ENCODE measurements around the gene SHH.

Gene SHH

DNA sequence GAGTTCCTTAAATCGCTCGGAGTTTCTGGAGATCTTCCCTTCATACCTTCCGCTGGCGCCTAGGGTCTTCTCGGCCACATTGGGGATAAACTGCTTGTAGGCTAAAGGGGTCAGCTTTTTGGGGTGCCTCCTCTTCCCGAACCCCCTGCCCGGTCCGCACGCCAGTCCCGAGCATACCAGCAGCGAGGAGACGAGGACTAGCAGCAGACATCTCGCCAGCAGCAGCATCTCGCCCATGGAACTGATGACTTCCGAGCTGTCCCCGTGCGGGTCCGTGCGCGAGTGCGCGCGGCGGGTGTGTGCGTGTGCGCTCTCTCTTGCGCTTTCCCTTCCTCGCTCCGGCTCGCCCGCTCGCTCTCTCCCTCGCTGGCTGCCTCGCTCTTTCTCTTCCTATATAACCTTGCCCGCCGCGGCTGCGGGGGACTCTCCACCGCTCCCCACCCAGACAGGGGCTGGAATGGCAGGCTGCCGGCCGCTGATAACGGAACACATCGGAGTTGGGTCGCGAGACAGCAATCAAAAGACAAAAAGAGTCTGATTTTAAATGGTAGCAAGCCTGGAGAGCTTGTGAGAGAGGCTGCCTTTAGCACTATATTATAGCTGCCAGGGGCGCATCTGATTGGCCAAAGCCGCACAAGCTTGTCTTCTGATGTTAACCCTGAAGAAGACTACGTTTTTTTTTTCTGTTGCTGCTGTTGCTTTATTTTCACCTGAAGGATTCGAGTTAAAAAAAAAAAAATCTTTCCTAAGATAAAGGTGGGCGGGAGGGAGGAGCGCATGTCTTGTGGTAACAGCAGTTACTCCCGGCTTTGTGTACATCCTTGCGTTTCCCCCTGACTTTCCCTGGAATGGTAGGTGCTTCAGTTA, at the start of gene SHH:
Gene SHH, minus strand, starts transcription at position 569 of the 867 bp plus-strand sequence. Its CDS starts 341 bp downstream, at position 228.
- DNase-seq (ENCODE audit: low spot score) = no peak

DNA sequence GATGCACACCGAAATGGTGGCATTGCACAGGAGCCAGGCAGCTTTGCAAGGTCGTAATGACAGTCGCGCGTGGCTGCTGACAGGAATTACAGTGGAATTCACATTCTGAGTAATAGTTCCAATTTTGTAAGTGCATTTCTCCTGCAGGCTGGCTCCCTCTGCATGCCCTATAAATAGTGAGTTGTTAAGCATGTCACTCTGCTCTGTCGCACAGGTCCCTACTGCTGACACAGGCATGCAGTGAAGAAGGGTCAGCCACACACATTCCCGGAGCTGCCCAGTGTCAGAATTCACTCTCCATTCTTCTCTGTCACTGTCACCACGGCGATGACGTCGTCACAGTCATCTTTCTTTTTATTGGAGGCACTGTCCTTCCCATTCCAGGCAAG, 49.2 kb upstream of the SHH start:
- no peak for DNase-seq (ENCODE audit: low spot score)

DNA sequence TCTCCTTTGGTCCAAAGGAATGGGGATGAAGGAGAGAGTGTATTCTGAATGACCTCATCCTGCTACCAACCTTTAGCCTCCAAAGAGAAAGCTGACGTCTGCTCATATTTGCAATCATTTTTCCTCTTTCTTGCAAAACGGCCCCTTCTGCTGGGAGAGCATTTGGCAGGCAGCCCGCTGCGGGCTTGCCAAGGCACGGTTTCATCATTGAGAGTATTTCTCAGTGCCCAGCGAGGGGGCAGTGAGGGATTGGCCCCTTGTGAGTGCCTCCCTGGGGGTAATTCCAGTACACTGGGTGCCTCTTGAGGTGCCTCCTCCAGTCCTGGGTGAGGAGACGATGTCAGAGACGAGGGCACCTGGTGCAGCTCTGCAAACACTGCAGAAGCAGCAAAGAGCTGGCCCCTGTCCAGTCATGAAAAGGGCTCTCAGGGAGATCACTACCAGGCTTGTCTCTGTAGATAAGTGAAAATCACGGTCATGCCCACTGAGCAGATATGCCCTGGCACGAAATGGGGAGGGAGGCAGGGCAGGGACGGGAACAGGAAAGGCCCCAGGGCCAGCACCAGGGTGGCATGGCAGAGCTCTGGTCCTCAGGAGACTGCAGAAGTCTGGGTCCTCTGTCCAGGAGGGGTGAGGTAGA, 48.7 kb upstream of the SHH start:
- no peak for DNase-seq (ENCODE audit: low spot score)

DNA sequence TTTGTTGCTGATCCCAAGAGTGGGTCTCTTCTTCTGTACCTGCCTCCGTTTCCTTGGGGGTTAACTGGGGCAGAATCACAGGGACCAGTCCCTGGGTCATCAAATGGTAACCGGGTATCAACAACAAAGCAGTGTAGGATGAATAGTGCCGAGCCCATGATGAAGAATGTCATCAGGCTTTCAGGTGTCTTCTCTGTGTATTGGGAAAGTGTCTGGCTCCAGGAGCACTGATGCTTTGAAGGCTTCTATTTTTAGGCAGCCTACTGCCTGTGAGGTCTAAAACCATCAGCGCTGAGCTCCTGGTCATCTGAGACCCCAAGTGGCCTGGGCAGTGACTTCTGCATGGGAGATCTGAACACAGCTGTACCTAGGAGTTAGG, 48.2 kb upstream of the SHH start:
- DNase-seq (ENCODE audit: low spot score) = no peak

DNA sequence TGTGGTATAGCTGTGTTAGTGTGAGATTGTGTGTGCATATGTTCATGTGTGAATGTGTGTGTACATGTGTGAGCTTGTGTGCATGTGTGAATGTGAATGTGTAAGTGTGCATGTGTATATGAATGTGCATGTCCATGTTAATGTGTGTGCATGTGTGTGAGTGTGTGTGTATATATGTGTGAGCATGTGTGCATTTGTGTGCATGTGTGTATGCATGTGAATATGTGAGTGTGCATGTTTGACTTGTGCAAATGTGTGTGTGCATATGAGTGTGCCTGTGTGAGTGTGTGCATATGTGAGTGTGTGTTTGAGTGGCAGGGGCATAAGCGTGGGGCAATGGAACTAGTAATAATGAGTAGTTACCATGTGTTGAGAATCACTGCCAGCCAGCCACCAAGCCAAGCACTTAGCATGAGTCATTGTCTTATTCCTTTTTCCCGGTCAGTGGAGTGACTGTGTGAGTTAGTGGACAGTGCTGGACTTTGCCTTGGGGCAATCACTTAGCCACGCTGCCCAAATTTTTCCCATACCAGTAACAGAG, 46.3 kb upstream of the SHH start:
- peak; percentile 73 for DNase-seq (ENCODE audit: low spot score)

DNA sequence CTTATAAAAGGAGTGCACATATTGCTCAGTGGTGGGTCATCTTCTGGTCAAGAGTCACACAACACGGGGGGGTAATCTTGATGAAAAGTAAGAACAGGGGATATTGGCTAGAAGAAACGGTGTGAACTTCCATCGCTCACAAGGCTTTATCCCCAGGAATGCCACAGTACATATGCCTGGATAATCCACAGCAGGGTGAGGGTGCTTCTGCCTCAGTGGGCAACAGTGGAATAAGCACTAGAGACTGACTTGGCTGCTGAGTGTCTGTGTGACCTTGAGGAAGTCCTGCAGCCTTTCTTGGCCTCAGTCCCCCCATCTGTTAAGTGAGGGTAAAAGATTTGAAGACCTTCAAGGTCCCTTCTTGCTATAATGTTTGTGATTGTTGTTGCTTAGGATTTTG, 44.9 kb upstream of the SHH start:
- DNase-seq (ENCODE audit: low spot score) = no peak

DNA sequence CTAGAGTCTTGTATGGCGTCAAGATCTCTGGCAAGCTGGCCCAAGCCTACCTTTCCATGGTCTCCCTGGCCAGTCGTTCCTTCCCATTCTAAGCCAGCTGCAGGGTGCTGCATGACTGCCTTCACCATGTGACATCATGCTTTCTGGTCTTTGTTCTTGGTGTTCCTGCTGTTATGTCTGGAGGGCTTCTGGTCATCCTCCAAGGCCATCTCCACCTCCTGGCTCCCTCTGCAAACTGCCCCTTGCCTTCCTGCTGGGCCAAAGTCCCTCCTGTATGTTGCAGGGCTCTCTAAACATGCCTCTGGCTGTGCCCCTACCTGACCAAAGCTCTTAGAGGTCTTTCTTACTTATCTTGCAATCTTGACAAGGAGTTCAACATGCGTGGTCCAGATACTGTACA, 44.4 kb upstream of the SHH start:
- no peak for DNase-seq (ENCODE audit: low spot score)

DNA sequence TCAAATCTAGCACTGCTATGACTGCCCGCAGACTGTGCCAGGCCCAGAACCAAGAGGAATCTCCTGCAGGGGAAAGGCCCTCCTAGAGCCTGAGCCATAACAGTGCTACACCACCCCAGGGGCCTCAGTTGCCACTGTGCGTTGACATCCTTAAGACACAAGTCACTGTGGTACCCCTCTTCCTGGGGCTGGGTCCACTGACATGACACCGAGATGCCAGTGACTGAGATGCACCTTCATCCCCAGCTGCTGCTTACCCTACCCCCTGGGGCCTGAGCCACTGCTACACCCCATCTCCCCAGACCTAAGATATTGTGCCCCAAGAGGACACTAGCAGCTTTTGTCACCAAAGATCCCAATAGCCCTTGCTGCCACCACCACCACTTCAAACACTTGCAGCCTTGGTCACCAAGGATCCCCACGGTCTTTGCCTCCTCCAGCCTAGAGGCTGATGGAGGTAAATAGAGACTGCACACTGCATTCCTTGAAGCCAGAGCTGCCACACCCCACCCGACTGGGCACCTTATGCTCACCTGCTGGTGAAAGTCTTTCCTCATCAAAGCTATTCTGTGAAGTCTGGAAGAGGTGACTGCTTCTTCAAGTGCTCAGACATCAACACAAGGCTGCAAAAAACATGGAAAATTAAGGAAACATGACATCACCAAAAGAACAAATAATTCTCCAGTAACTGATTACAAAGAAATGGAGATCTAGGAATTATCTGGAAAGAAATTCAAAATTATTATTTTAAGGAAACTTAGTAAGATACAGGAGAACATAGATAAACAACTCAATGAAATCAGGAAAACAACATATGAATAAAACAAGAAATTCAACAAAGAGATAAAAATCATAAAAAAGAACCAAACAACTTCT, 40.4 kb upstream of the SHH start:
- no peak for DNase-seq (ENCODE audit: low spot score)

DNA sequence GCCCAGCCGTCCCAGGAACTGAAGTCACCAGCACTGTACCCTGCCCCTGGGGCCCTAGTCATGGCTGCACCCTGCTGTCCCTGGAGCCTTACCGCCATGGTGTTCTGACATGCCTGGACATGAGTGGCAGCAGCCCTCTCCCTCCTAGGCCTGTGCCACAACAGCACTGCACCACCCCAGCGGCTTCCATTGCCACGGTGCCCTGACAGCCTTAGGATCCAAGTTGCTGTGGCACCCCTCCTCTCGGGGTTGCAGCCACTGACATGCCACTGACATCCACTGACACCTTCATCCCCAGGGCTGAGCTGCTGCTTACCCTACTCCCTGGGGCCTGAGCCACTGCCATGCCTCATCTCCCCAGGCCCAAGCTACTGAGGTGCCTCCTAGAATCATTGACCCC, 39.6 kb upstream of the SHH start:
- DNase-seq (ENCODE audit: low spot score) = no peak

DNA sequence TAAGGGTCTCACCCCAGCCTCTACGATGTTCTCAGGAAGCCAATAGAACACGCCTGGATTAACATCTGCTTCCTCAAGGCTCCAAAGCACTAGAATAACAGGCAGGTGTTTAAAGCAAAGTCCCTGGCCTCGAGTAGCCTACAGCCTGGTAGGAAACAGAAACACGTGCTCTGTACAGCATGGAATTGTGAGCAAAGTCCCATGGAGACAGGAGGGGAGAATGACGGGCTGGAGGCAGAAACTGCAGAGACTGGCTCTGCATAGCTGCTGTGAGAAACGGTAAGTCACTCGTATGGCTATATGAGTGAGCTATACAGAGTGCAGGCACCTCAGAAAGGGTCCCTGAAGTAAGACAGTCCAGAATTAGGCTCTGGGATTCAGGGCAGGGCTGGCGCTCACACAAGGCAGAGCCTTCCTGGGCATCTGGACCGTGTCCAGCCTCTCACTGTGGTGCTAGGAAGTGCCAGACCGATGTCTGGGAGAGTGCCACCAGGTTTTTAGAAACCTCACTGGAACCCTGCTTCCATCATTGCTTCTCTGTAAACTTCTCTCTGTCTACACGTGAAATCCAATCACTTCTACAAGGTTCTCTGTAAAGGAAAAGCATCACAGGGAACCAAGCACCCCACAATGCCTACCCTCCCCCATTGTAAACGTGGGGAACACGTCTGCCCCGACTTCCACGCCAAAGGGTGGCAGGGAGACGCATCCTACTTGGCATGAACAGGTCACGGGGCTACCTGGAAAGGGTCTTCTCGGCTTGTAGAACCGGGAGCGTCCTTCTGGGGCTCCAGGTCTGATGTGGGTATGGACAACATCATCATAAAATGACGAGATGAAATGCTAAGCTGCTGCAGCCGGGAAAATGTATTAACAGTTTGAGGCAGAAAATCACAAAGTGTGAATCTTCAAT, 38.8 kb upstream of the SHH start:
- DNase-seq (ENCODE audit: low spot score) = no peak

DNA sequence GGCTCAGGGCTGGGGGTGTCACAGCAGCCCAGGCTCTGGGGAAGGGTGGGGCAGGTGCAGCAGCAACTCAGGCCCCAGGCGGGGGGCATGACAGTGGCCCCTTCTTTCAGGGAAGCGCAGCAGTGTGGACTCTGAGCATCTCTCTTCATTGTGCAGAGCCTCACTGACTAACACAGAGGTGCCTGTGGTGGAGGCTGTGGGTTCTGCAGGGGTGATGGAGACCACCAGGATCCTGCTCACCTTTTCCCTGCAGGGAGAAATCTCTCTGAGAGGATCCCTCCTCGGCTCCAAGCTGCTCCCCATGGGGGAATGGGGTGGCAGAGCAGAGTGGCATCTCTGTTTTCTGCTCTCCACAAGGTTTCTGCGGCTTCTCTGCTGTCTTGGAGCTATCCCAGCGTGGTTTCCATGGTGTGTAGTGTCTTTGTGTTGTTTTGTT, 37.8 kb upstream of the SHH start:
- DNase-seq (ENCODE audit: low spot score) = no peak

DNA sequence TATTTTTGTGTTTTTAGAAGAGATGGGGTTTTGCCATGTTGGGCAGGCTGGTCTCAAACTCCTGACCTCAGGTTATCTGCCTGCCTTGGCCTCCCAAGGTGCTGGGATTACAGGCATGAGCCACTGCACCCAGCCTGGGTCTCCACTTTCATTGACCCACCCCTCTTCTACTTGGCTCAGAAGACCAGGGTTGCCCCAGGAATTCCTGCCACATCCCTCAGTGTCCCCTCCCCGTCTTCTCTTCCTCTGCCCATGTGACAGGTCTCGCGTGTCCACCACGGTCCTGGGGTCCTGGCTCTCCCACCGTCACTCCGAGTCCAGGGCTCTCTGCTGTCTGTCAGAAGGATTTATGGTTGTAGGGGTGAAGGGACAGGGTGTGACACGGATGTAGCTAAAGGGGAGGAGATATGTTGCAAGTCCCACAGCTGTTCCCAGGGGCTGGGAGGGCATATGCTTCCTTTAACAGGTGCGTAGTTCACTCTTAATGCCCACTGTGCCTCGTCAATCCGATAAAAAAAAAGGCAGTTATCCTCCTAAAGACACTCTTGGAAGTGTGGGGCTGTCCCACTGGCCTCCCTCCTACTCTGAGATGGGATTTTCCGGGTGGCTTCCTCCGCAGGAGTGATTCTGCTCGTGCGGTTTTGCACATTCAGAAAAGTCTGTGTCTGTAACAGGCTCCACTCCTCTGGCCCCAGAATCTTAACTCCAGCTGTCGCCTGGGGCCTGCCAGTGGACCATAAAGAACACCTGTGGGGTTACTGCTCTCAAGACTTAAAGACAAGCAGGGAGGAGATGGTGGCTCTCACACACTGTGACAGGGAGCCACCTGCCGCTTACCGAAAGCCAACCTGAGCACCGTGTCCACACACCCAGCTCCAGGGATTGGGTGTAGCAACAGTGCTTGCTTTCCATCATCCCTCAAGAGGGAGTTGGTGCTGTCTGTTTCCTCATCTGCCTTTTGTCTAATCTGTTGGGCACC, 36.7 kb upstream of the SHH start:
- no peak for DNase-seq (ENCODE audit: low spot score)

DNA sequence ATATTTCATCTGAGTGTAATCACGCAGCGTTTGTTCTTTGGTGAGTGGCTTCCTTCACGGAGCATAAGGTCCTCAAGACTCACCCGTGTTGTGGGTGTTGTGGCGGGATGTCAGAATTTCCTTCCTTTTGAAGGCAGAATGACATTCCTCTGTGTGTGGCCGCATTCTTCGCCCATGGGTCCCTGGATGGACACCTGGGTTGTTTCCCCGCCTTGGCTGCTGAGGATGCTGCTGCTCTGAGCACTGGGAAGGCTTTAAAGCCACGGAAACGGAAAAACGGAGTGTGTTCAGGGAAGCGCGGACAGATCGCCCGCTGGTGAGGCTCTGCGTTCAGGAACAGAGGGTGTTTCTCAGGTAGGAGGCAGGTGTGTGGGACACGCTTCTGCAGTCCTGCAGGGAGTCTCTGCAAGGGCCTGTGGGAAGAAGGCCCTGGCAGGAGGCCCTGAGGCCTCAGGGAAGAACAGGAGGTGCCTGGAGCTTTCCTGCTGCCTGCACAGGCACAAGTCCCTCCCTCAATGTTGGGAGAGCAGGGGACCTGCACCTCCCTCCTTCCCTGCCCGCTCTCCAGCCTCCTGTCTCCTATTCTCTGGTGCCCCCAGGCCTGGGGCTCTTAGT, 35.7 kb upstream of the SHH start:
- no peak for DNase-seq (ENCODE audit: low spot score)

DNA sequence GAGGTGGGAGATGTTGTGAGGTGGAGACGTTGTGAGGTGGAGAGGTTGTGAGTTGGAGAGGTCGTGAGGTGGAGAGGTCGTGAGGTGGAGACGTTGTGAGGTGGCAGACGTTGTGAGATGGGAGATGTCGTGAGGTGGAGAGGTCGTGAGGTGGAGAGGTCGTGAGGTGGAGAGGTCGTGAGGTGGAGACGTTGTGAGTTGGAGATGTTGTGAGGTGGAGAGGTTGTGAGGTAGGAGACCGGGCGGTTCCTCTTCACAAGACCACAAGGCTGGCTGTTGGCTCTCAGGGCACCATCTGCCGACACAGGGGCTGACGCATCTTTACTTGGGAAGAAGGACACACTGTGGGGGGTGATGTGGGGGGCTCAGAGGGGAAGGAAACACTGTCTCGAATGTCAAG, 34.7 kb upstream of the SHH start:
- no peak for DNase-seq (ENCODE audit: low spot score)

DNA sequence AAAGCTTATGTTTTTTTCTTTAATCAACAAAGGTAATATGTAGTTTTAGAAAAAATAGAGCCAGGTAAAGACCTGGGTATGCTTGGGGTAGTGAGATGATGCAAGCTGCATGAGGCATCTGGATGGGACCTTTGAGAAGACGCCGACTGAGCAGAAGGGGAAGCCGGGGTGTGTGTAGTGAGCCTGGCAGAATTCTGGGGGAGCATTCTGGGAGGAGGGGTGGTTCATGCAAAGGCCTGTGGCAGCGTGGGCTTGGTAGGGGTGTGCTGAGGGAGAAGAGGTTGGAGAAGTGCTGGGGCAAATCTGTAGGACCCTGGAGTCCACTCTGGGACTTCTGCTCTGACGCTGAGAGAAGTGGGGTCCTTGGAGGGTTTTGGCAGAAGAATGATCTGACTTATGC, 33.9 kb upstream of the SHH start:
- DNase-seq (ENCODE audit: low spot score) = no peak

DNA sequence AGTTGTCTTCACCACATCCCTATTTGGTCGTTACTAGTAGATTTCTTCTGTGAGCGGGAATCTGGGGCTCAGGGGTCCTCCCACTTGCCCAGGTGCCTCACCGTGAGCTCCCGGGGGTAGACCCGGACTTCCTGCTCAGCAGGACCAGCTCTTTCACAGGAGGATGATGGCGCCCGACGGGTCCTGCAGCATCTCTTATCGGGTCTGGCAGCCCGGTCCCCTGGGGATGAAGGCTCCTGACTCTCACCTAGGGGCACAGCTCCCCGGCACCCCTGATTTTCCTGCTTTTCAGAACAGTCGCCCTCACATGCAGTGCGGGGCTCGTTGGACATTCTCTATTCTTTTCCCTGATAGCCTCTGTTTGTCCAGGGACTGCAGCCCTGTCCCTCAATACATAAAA, 33.0 kb upstream of the SHH start:
- DNase-seq (ENCODE audit: low spot score) = no peak

DNA sequence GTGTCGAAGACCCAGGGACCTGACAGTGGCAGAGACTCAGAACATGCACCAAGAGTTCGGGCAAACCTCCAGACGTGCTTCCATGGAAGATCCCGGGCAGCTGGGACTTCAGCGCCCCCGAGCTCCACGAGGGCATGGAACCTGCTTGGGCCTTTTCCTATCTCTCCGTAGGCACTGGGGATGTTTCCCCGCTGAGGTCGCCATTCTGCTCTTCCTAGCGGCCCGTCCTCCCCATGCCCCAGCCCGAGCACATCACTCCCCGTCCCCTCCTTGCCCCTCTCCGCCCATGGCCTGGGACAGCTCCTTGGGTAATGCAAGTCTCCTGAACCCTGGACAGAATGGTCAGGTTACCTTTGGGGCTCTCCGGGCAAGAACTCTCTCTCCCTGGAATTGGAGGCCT, 32.3 kb upstream of the SHH start:
- DNase-seq (ENCODE audit: low spot score) = no peak

DNA sequence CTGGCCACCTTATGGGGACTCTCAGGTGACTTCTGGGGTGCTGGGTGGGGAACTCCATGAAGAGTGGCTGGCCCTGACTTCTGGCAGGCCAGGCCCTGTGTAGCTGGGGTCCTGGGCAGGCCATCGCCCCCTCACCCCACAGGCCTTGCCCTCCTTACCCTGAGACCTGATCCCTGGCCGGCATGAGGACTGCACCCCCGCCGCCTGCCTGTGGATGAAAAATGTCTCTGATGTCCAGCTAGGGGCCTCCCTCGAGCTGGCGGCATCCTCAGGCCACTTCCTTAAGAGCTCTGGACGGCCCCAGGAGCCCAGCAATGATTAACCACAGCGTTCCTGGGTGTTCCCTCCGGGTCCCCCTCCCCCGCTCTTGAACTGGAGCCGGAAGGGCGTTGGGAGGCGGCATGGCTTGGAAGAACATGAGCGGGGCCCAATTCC, 31.8 kb upstream of the SHH start:
- DNase-seq (ENCODE audit: low spot score) = no peak

DNA sequence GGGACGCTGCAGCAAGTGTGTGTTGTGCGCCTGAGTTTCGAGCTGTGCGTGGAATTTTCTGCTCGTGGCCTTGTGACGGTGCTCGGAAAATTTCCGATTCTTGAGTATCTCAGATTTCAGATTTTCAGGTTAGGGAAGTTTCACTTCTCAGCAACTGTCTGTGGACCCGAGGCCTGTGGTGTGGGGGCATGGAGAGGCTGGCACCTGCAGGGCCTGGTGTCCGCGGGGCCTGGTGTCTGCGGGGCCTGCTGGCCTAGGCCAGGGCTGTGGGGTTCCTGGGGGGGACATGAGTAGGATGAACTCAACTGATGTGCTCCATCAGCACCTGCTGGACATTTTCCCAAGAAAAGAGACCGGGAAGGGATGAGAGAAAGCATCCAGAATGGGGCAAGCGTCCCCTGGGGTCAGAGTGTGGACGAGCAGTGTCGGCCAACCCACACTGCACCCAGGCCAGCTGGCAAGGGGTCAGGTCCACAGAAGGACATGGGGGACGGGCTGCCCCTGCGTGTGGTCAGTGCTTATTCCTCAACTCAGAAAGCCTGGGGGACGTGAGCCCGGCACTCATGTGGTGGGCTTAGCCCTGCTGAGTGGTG, 31.3 kb upstream of the SHH start:
- DNase-seq (ENCODE audit: low spot score) = no peak
